ENCODE data around the gene TMCO4. TPM values are rescaled to one million over a fixed set of nuclear protein-coding genes. Genes with fewer than 3 reads are reported as not detected.
A peak's percentile ranks its signal among the peaks of the same experiment; 100 is the strongest.
"Not testable (repeated sequence)": the region's sequence is repeated elsewhere in the genome, so short reads cannot be mapped to it uniquely, and the experiment has no call there.

Gene TMCO4
- polyA plus RNA-seq (2011; rRNA removed) (15.6 and 22.0 TPM in 2 replicates), polyA minus RNA-seq (2011; rRNA and poly(A)+ RNA removed) (14.0 and 19.4 TPM in 2 replicates)

- no peaks in the 10 kb centered on the region for H3K27me3 ChIP-seq (ENCODE audit: control insufficient read depth, insufficient read depth, low read length)
- no peaks in the 10 kb centered on the region; the same call in 1 of the 2 replicates for H3K36me3 ChIP-seq (ENCODE audit: control insufficient read depth, insufficient read depth, low read length)
- ChIA-PET POLR2A (no interaction called here), CTCF (interaction anchor here (2.1 kb wide), 1 partner anchor 37 kb away, joined by 11 read pairs; no protein-coding TSS in a partner anchor)
- no peak for DNase-seq (ENCODE audit: low read depth)
- H3K4me3 ChIP-seq (ENCODE audit: low read depth, low read length), result peak within 1 kb of the TSS; percentile 54
- TF ChIP-seq, protein P1, sequence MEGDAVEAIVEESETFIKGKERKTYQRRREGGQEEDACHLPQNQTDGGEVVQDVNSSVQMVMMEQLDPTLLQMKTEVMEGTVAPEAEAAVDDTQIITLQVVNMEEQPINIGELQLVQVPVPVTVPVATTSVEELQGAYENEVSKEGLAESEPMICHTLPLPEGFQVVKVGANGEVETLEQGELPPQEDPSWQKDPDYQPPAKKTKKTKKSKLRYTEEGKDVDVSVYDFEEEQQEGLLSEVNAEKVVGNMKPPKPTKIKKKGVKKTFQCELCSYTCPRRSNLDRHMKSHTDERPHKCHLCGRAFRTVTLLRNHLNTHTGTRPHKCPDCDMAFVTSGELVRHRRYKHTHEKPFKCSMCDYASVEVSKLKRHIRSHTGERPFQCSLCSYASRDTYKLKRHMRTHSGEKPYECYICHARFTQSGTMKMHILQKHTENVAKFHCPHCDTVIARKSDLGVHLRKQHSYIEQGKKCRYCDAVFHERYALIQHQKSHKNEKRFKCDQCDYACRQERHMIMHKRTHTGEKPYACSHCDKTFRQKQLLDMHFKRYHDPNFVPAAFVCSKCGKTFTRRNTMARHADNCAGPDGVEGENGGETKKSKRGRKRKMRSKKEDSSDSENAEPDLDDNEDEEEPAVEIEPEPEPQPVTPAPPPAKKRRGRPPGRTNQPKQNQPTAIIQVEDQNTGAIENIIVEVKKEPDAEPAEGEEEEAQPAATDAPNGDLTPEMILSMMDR (IDR thresholded peaks at IDR 0.05; ENCODE audit: insufficient read depth, low read depth, low read length), result peak; percentile 54
Observed at GRCh38 chr1:19799230-19800075, at the start of gene TMCO4. TSS of gene TMCO4 (minus strand) at chr1:19799916. CDS start at chr1:19780758, 19,158 bp downstream.

- DNase-seq (ENCODE audit: low read depth); H3K36me3 ChIP-seq (ENCODE audit: control insufficient read depth, insufficient read depth, low read length); POLR2A ChIA-PET; H3K4me3 ChIP-seq (ENCODE audit: low read depth, low read length); H3K27me3 ChIP-seq (ENCODE audit: control insufficient read depth, insufficient read depth, low read length): not testable (repeated sequence)
- CTCF ChIA-PET, result interaction anchor here (0.7 to 1.2 kb wide), 2 partner anchors 17 to 27 kb away, joined by 3 read pairs; no protein-coding TSS in a partner anchor
Observed at GRCh38 chr1:19849307-19849706, 49.6 kb upstream of the TMCO4 start.

DNA sequence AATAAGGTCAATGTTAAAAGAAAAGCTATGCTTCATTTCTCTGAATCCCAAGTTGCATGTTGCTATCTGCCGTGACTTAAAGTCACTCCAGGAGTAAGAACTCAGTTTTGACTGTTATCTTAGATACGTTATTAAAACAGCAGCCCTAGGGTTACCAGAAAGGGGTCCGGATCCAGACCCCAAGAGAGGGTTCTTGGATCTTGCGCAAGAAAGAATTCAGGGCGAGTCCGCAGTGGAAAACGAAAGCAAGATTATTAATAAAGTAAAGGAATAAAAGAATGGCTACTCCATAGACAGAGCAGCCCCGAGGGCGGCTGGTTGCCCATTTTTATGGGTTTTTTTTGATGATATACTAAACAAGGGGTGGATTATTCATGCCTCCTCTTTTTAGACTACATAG is 47.6 kb upstream of the TMCO4 start:
- CTCF ChIA-PET; H3K27me3 ChIP-seq (ENCODE audit: control insufficient read depth, insufficient read depth, low read length); H3K36me3 ChIP-seq (ENCODE audit: control insufficient read depth, insufficient read depth, low read length); DNase-seq (ENCODE audit: low read depth); POLR2A ChIA-PET; H3K4me3 ChIP-seq (ENCODE audit: low read depth, low read length): not testable (repeated sequence)

- TF ChIP-seq, protein P1 (IDR thresholded peaks at IDR 0.05; ENCODE audit: insufficient read depth, low read depth, low read length), result no peak
- ChIA-PET CTCF (interaction anchor here (0.5 kb wide), 1 partner anchor 247 kb away, joined by 3 read pairs; no protein-coding TSS in a partner anchor), POLR2A (no interaction called here)
- Histone ChIP-seq H3K4me3 (ENCODE audit: low read depth, low read length) (no peak overlapping the region), H3K36me3 (ENCODE audit: control insufficient read depth, insufficient read depth, low read length) (no peaks in the 10 kb centered on the region), H3K27me3 (ENCODE audit: control insufficient read depth, insufficient read depth, low read length) (no peaks in the 10 kb centered on the region)
- DNase-seq (ENCODE audit: low read depth), result no peak
Observed at GRCh38 chr1:19846338-19846737, 46.6 kb upstream of the TMCO4 start.

- Histone ChIP-seq H3K27me3 (ENCODE audit: control insufficient read depth, insufficient read depth, low read length) (no peaks in the 10 kb centered on the region), H3K36me3 (ENCODE audit: control insufficient read depth, insufficient read depth, low read length) (no peaks in the 10 kb centered on the region), H3K4me3 (ENCODE audit: low read depth, low read length) (no peak overlapping the region)
- TF ChIP-seq, protein P1 (IDR thresholded peaks at IDR 0.05; ENCODE audit: insufficient read depth, low read depth, low read length), result no peak
- ChIA-PET POLR2A (no interaction called here), CTCF (interaction anchor here (1.0 to 1.5 kb wide), 2 partner anchors 9 to 84 kb away, joined by 3 to 5 read pairs; no protein-coding TSS in a partner anchor)
- no peak for DNase-seq (ENCODE audit: low read depth)
Observed at GRCh38 chr1:19845555-19845954, 45.8 kb upstream of the TMCO4 start.

DNA sequence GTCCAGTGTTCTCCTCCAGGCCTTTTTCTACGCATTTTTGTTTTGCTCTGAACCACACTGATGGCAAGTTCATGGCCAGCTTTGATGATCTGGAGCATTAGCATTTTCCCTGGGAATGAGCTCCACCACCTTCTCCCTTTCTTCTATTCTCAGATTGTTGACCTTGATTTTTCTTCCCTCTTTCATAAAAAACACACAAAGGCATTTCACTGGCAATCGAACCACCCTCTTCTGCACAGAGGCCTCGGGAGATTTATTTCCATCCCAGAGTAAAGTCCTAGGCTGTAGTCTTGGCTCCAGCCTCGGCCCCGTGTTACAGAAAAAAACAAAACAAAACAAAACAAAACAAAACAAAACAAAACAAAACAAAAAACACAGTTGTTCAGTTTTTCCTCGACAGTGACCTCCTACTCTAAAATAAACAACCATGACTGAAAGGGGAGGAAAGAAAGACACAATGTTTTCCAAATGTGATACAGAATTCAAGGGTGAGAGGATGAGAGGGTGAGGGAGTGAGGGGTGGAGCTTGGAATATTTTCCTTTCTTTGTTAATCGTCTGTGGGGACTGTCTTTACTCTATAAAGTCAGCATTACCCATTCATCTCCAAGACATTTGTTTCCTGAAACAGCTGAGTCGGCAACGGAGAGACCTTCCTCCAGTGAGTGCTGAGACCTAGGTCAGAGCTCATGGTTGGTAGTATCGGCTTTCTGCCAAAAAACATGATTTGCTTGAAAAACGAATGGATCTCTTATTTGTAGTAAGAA is 45.2 kb upstream of the TMCO4 start:
- Histone ChIP-seq H3K4me3 (ENCODE audit: low read depth, low read length) (no peak overlapping the region), H3K27me3 (ENCODE audit: control insufficient read depth, insufficient read depth, low read length) (no peaks in the 10 kb centered on the region), H3K36me3 (ENCODE audit: control insufficient read depth, insufficient read depth, low read length) (no peaks in the 10 kb centered on the region)
- DNase-seq (ENCODE audit: low read depth), result no peak
- POLR2A ChIA-PET, result no interaction called here
- CTCF ChIA-PET, result interaction anchor here (0.7 to 1.5 kb wide), 5 partner anchors 9 to 140 kb away, joined by 3 to 5 read pairs (median 3); partner anchors contain the start of gene OTUD3
- TF ChIP-seq, protein P1 (IDR thresholded peaks at IDR 0.05; ENCODE audit: insufficient read depth, low read depth, low read length), result no peak
